ENCODE results near the gene PIGR. TPM values are rescaled to one million over a fixed set of nuclear protein-coding genes. Genes with fewer than 3 reads are reported as not detected.
A peak's percentile ranks its signal among the peaks of the same experiment; 100 is the strongest.

The PIGR gene
- total RNA-seq, 1 experiment from 2014 or later, result not detected

DNA sequence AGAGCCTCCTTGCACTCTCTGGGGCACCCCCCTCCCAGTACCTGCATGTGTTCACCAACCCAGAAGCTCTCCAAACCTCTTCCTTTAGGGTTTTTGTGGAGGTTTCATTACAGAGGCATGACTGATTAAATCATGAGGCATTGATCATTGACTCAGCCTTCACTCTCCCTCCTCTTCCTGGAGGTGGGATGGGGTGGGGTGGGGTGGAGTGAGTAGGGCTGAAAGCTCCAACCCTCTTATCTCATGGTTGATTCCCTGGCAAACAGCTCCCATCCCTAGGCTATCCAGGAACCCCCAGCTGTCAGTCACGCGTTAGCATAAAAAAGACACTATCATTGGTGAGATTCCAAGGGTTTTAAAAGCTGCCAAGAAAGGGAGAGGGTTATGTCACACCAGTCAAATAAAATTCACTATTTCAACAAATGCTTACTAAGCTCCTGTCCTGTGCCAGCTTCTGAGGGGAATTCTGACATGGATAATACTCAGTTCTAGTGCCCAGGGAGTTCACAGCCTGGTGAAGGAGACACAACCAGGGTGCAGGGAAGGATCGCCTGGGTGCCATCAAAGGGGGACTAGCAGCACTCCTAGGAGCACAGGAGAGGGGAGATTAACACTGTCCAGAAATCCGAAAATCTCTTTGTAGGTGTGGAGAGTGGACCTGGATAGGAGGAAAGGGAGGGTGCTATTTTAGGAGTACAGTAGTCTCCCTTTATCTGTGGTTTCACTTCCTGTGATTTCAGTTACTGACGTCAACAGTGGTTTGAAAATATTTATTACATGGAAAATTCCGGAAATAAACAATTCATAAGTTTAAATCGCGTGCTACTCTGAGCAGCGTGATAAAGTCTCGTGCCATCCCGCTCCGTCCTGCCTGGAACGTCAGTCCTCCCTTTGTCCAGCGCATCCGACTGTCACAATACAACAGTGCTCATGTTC, 55.9 kb downstream of the PIGR start:
- ATAC-seq, result peak; percentile 77
- H3K27ac ChIP-seq (ENCODE audit: low read length), result peak overlapping the region; percentile 92
- no peaks in the 10 kb centered on the region for H3K9me3 ChIP-seq (ENCODE audit: low read length)
- ChIA-PET POLR2A (ENCODE audit: unreplicated experiment) (interaction anchor here (0.5 to 1.4 kb wide), 8 partner anchors 10 to 260 kb away, joined by 3 to 19 read pairs (median 4); partner anchors contain the start of gene C1orf116), CTCF (interaction anchor here (0.6 to 1.9 kb wide), 7 partner anchors 13 to 419 kb away, joined by 3 to 16 read pairs (median 5); partner anchors contain the start of gene IL20)
- TF ChIP-seq EZH2phosphoT487 (IDR thresholded peaks at IDR 0.05; ENCODE audit: borderline replicate concordance, low read length) (no peak), EZH2 (IDR thresholded peaks at IDR 0.05; ENCODE audit: low read length, unreplicated experiment) (no peak)
- TF ChIP-seq, protein P1, sequence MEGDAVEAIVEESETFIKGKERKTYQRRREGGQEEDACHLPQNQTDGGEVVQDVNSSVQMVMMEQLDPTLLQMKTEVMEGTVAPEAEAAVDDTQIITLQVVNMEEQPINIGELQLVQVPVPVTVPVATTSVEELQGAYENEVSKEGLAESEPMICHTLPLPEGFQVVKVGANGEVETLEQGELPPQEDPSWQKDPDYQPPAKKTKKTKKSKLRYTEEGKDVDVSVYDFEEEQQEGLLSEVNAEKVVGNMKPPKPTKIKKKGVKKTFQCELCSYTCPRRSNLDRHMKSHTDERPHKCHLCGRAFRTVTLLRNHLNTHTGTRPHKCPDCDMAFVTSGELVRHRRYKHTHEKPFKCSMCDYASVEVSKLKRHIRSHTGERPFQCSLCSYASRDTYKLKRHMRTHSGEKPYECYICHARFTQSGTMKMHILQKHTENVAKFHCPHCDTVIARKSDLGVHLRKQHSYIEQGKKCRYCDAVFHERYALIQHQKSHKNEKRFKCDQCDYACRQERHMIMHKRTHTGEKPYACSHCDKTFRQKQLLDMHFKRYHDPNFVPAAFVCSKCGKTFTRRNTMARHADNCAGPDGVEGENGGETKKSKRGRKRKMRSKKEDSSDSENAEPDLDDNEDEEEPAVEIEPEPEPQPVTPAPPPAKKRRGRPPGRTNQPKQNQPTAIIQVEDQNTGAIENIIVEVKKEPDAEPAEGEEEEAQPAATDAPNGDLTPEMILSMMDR (conservative IDR thresholded peaks at IDR 0.05; ENCODE audit: low read depth, low read length), result no peak
- TSS peak; percentile 90 for BruUV-seq (replicated peaks)
- no peaks in the 10 kb centered on the region for H3K9me2 ChIP-seq (replicated peaks; ENCODE audit: low read length)
- H4K20me1 ChIP-seq (ENCODE audit: low read length), result no peaks in the 10 kb centered on the region
- peaks cover 5% of the 10 kb centered on the region for H3F3A ChIP-seq (ENCODE audit: low read length, unreplicated experiment)
- H2AFZ ChIP-seq (ENCODE audit: low read length), result peak overlapping the region; percentile 8; the same call in 1 of the 2 replicates
- peak overlapping the region; percentile 88 for H3K9ac ChIP-seq (ENCODE audit: low read length)
- H3K36me3 ChIP-seq (ENCODE audit: low read depth, low read length), result no peaks in the 10 kb centered on the region
- H3K79me2 ChIP-seq (ENCODE audit: low read length), result no peaks in the 10 kb centered on the region
- H3K4me3 ChIP-seq (ENCODE audit: low read length), result peak overlapping the region; percentile 48
- peaks cover 72% of the 10 kb centered on the region for H3K4me1 ChIP-seq (ENCODE audit: insufficient read depth, low read length)
- no peaks in the 10 kb centered on the region for H3K27me3 ChIP-seq (ENCODE audit: low read length)
- DNase-seq, result peak; percentile 99
- H3K4me2 ChIP-seq (ENCODE audit: low read length), result peak overlapping the region; percentile 81
- intact Hi-C loops (cut with micrococcal nuclease), result loop anchor here (1.0 kb wide), 2 partner anchors 21 to 25 kb away; partner anchors contain the start of gene IL20

DNA sequence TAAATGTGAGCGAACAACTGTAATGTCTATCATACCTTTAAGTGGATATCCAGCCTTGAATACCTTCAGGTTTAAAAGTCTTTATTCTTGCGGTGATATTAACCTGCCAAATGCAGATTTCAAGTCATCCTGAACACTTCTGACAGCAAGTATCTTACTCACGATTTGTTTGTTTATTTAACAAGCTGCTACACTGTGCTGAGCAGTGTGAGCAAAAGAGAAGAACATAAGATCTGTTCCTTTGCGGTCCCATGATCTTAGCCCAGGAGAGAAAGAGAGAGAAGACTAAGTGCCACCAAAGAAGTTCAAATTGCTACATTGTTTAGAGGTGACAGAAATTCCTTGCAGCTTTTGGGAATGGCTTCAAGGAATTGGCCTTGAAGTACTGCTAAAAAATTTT, 58.6 kb downstream of the PIGR start:
- no peaks in the 10 kb centered on the region for H3K79me2 ChIP-seq (ENCODE audit: low read length)
- peaks cover 53% of the 10 kb centered on the region for H3K4me1 ChIP-seq (ENCODE audit: insufficient read depth, low read length)
- H4K20me1 ChIP-seq (ENCODE audit: low read length), result no peaks in the 10 kb centered on the region
- H3K36me3 ChIP-seq (ENCODE audit: low read depth, low read length), result no peaks in the 10 kb centered on the region
- no peaks in the 10 kb centered on the region for H3K9me3 ChIP-seq (ENCODE audit: low read length)
- no peaks in the 10 kb centered on the region for H3K27me3 ChIP-seq (ENCODE audit: low read length)
- peak overlapping the region; percentile 38 for H3K4me2 ChIP-seq (ENCODE audit: low read length)
- peak; percentile 38 for ATAC-seq
- POLR2A ChIA-PET (ENCODE audit: unreplicated experiment), result interaction anchor here (0.7 to 1.0 kb wide), 2 partner anchors 13 to 22 kb away, joined by 3 to 4 read pairs; no protein-coding TSS in a partner anchor
- H3K9ac ChIP-seq (ENCODE audit: low read length), result peak overlapping the region; percentile 14
- H3F3A ChIP-seq (ENCODE audit: low read length, unreplicated experiment), result peaks cover 5% of the 10 kb centered on the region
- intact Hi-C loops (cut with micrococcal nuclease), result no loop called here
- peak overlapping the region; percentile 17 for H2AFZ ChIP-seq (ENCODE audit: low read length)
- peak overlapping the region; percentile 28 for H3K27ac ChIP-seq (ENCODE audit: low read length)
- no peak for TF ChIP-seq EZH2 (IDR thresholded peaks at IDR 0.05; ENCODE audit: low read length, unreplicated experiment)
- TF ChIP-seq EZH2phosphoT487 (IDR thresholded peaks at IDR 0.05; ENCODE audit: borderline replicate concordance, low read length), result no peak
- TF ChIP-seq, protein P1 (conservative IDR thresholded peaks at IDR 0.05; ENCODE audit: low read depth, low read length), result no peak
- CTCF ChIA-PET, result interaction anchor here (0.7 to 0.9 kb wide), 2 partner anchors 22 to 26 kb away, joined by 3 read pairs; no protein-coding TSS in a partner anchor
- no TSS peak for BruUV-seq (replicated peaks)
- peak overlapping the region; percentile 0; the same call in 1 of the 2 replicates for H3K4me3 ChIP-seq (ENCODE audit: low read length)
- DNase-seq, result peak; percentile 71
- no peaks in the 10 kb centered on the region for H3K9me2 ChIP-seq (replicated peaks; ENCODE audit: low read length)

All from PC-3 (cell line).